Hindlimb muscle (tissue), 1 donor: ENCODE data around the gene TTC9B. TPM values are rescaled to one million over a fixed set of nuclear protein-coding genes. Genes with fewer than 3 reads are reported as not detected.
"Not testable (repeated sequence)": the region's sequence is repeated elsewhere in the genome, so short reads cannot be mapped to it uniquely, and the experiment has no call there.

Experiments used
- DNase-seq: peaks from one replicate; pipeline ENCODE4 v3.0.0-alpha.2; 2013
- polyA plus RNA-seq: library from polyadenylated mRNA; unstranded; fragments of 120-200 nt; gene quantifications from one replicate; pipeline ENCODE4 v1.2.1, GENCODE V29; 2013; ENCODE audit not compliant: insufficient read length

TTC9B gene
- polyA plus RNA-seq, 1 donor: not detected

- DNase-seq: no peak
Measured at GRCh38 chr19:40213251-40213829, 4.8 kb downstream of the TTC9B start.

DNA sequence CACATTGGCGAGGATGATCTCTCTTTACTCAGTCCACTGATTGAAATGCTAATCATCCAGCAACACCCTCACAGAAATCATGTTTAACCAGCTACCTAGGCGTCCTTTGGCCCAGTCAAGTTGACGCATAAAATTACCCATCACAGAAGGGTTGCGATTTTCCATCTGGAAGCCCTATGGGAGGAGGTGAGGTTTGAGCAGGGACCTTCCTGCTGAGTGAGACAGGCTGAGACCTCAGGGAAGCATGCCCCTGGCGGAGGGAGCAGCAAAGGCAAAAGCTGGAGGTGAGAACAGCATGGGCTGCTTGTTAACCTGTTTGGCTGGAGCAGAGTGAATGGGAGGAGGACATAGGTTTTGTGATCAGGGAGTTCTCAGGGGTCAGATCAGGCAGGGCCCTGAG lies 7.3 kb downstream of the TTC9B start:
- DNase-seq: no peak

DNA sequence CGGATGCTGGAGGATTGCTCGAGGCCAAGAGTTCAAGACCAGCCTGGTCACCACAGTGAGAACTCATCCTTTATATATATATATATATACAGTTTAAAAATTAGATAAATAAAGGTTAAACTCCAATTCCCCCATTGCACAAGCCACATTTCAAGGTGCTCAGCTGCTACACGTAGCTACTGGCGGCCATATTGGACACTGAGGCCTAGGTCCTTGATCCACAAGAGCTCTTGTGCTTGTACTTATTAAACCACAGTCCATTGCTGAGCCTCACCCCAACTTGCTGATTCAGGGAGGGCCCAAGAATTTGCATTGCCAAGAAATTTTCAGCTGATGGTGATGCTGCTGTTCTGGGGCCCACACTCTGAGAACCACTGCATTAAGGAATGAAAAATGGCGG lies 9.6 kb downstream of the TTC9B start:
- no peak for DNase-seq

GRCh38 chr19:40205760-40206159 lies 12.4 kb downstream of the TTC9B start:
- DNase-seq: no peak

DNA sequence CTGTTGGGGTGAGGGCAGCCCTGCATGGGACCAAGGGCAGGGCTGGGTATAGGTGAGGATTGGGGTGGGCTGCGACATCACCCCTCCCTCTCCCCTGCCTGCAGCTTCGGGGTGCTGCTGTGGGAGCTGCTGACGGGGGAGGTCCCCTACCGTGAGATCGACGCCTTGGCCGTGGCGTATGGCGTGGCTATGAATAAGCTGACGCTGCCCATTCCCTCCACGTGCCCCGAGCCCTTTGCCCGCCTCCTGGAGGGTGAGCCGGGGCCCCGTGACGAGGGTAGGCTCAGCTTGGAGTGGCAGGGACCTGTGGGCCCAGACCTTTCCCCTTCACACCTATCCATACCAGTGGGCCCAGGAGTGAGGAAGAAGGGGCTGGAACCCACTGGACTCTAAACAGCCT lies 13.8 kb downstream of the TTC9B start:
- no peak for DNase-seq

GRCh38 chr19:40200341-40201099 lies 17.7 kb downstream of the TTC9B start:
- DNase-seq: no peak

- no peak for DNase-seq
Measured at GRCh38 chr19:40198272-40198990, 19.8 kb downstream of the TTC9B start.

GRCh38 chr19:40193587-40193849 lies 24.7 kb downstream of the TTC9B start:
- DNase-seq: no peak

GRCh38 chr19:40192758-40193586 lies 25.2 kb downstream of the TTC9B start:
- no peak for DNase-seq

GRCh38 chr19:40191836-40192646 lies 26.1 kb downstream of the TTC9B start:
- DNase-seq: peak; percentile 25

- DNase-seq: peak; percentile 80
Measured at GRCh38 chr19:40190891-40191835, 27.0 kb downstream of the TTC9B start, which contains the start of gene MAP3K10. MAP3K10 (plus strand) TSS chr19:40191426; CDS start chr19:40192032, 606 bp downstream.

- no peak for DNase-seq
Measured at GRCh38 chr19:40184273-40184672, 33.9 kb downstream of the TTC9B start.

GRCh38 chr19:40178756-40179155 lies 39.4 kb downstream of the TTC9B start:
- DNase-seq: no peak

DNA sequence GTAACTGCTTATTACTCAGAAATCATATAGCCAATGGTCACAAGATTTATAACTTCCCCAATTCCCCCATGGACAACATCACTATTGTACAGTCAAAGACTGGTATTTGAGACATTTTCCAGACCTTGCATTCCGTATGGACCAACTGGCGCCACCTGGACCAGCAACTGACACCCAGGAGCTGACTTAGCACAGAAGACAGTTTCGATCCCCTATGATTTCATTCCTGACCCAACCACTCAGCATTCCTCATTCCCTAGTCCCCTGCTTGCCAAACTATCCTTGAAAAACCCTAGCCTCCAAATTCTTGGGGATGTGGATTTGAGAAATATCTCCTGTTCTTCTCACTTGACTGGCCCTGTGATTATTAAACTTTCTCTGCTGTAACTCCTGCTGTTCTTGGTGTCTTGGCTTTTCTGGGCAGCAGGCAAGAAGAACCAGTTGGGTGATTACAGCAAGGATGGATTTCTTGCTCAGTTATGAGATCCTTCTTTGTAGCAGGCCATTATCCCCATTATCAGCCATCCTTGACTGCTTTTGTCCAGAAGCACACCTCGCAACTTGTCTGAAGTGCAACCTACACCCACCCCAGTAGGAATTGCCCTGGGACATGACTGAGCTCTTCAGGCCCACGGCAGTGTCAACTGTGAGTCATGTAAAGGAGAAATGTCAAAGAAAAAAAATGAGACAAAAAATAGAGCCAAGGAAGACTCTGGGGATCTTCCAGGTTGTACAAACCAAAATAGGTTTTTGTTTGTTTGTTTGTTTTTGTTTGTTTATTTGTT lies 40.7 kb downstream of the TTC9B start:
- no peak for DNase-seq

GRCh38 chr19:40175820-40176219 lies 42.4 kb downstream of the TTC9B start:
- DNase-seq: no peak

DNA sequence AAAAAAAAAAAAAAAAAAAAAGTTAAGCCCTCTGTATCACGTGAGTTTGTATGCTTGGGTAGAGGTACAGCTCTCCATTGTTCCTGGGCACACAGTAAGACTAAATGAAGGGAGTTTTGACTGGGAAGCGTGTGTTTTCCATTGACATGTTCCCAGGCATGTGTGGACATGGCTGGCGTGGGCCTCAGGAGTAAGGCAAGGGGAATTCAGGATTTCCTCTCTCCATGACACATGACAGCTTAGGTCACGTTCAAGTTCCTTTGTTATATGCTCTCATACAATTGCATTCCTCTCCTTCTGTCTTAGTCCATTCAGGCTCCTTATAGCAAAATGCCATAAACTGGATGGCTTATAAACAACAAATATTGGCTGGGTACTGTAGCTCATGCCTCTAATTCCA lies 44.1 kb downstream of the TTC9B start:
- DNase-seq: no peak

GRCh38 chr19:40171293-40171692 lies 46.9 kb downstream of the TTC9B start:
- not testable (repeated sequence) for DNase-seq

DNA sequence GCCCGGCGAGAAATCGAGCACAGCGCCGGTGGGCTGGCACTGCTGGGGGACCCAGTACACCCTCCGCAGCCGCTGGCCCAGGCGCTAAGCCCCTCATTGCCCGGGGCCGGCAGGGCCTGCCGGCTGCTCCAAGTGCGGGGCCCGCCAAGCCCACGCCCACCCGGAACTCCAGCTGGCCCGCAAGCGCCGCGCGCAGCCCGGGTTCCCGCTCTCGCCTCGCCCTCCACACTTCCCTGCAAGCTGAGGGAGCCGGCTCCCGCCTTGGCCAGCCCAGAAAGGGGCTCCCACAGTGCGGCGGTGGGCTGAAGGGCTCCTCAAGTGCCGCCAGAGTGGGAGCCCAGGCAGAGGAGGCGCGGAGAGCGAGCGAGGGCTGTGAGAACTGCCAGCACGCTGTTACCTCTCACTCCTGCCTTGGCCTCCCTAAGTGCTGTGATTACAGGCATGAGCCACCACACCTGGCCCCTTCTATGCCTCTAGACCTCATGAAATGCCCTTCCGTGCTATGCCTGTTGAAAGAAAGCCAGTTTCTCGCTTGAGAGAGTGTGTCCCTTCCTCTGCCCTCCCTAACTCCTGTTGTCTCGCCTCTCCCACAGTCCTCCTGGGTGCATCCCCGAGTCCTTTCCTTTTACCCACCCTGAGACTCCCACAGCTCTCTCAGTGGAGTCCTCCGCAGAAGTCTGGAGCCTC lies 47.7 kb downstream of the TTC9B start:
- DNase-seq: not testable (repeated sequence)
